CD4-positive, alpha-beta T cell treated with Interleukin-6 at 100 ng/mL for 8 hours (primary cell): Measurements from ENCODE around the gene EIF6.
A peak's percentile ranks its signal among the peaks of the same experiment; 100 is the strongest.

ENCODE experiments used
- DNase-seq: peaks from one replicate; pipeline ENCODE4 v3.0.0-alpha.2; 2020; ENCODE audit warnings: mixed read lengths, low spot score

The EIF6 gene

GRCh38 chr20:35312318-35312717, 27.7 kb upstream of the EIF6 start:
- DNase-seq = no peak

GRCh38 chr20:35311822-35312221, 27.2 kb upstream of the EIF6 start:
- no peak for DNase-seq

- DNase-seq = no peak
Measured at GRCh38 chr20:35311409-35311808, 26.8 kb upstream of the EIF6 start.

GRCh38 chr20:35307666-35308653, 23.4 kb upstream of the EIF6 start:
- DNase-seq = no peak

GRCh38 chr20:35306931-35307517, 22.5 kb upstream of the EIF6 start:
- no peak for DNase-seq

- DNase-seq = peak; percentile 37
Measured at GRCh38 chr20:35305682-35306556, 21.3 kb upstream of the EIF6 start.

- DNase-seq = no peak
Measured at GRCh38 chr20:35304956-35305355, 20.4 kb upstream of the EIF6 start.

GRCh38 chr20:35303735-35304491, 19.3 kb upstream of the EIF6 start:
- peak; percentile 85 for DNase-seq

- no peak for DNase-seq
Measured at GRCh38 chr20:35303382-35303734, 18.8 kb upstream of the EIF6 start.

- DNase-seq = no peak
Measured at GRCh38 chr20:35302421-35303335, 18.1 kb upstream of the EIF6 start.

GRCh38 chr20:35301426-35301825, 16.9 kb upstream of the EIF6 start:
- no peak for DNase-seq

- no peak for DNase-seq
Measured at GRCh38 chr20:35300469-35301262, 16.1 kb upstream of the EIF6 start.

GRCh38 chr20:35299780-35300179, 15.2 kb upstream of the EIF6 start:
- no peak for DNase-seq

- DNase-seq = no peak
Measured at GRCh38 chr20:35298264-35298663, 13.7 kb upstream of the EIF6 start.

- DNase-seq = no peak
Measured at GRCh38 chr20:35297740-35298139, 13.2 kb upstream of the EIF6 start.

- no peak for DNase-seq
Measured at GRCh38 chr20:35297155-35297554, 12.6 kb upstream of the EIF6 start.

- DNase-seq = no peak
Measured at GRCh38 chr20:35296101-35296554, 11.6 kb upstream of the EIF6 start.

GRCh38 chr20:35295674-35296073, 11.1 kb upstream of the EIF6 start:
- DNase-seq = no peak

GRCh38 chr20:35295058-35295457, 10.5 kb upstream of the EIF6 start:
- DNase-seq = no peak

- DNase-seq = no peak
Measured at GRCh38 chr20:35294293-35294685, 9.7 kb upstream of the EIF6 start.
